K562 (cell line): Measurements from ENCODE around the gene CFAP221. TPM values are rescaled to one million over a fixed set of nuclear protein-coding genes. Genes with fewer than 3 reads are reported as not detected.

Experiments used
- ATAC-seq: fragments of 200-7000 bp; cut with Tn5 transposase; 3 replicates; pipeline ENCODE4 v1.9.1; 2020; ENCODE audit warnings: moderate library complexity
- BruUV-seq: library from RNA; stranded (reverse); fragments of 400-500 nt; replicated peaks from 2 replicates; lab custom pipeline; 2021; lab: Mats Ljungman, UMichigan
- CTCF ChIA-PET: fragments of 300-600 bp; formaldehyde crosslinking; extraction: SDS; loops from one replicate; lab custom pipeline; 2021; ENCODE audit warnings: low intra/inter-chr PET ratio; lab: Yijun Ruan, JAX
- POLR2A ChIA-PET: fragments of 300-600, 350-650 bp; sonication (Branson Sonifier 250); formaldehyde crosslinking; extraction: SDS; loops from one replicate; lab custom pipeline; 2021; ENCODE audit warnings: antibody characterized with exemption, inconsistent platforms; lab: Yijun Ruan, JAX
- DNase-seq, 4 experiments: peaks; one replicate each; pipeline versions ENCODE4 v3.0.0 to v3.0.0-alpha.2; 2011 to 2018; ENCODE audit warnings: low spot score in 3 of 4, mixed read lengths in 3 of 4; ENCODE audit errors: extremely low read depth in 1 of 4
- FAIRE-seq: peaks from 2 replicates; lab custom pipeline; 2011; peaks lifted over from hg19 to GRCh38; lab: Jason Lieb, UNC
- H2AFZ ChIP-seq: 2 replicates; pipeline ENCODE4 v1.6.0; 2011; ENCODE audit warnings: low read depth, low read length, control low read depth, inconsistent platforms
- H3K27ac ChIP-seq: fragments of 200-600 bp; 3 replicates; pipeline ENCODE4 v1.8.0; 2011; ENCODE audit warnings: low read depth, mild to moderate bottlenecking, control low read depth, inconsistent platforms, low read length, moderate library complexity, mixed read lengths; ENCODE audit errors: extremely low read depth
- H3K27me3 ChIP-seq, 2 experiments: fragments of 300-600 bp in 1 of 2; 2 replicates in 1 of 2; 3 replicates in 1 of 2; pipeline versions ENCODE4 v1.6.0 to v1.8.0; 2011; ENCODE audit warnings: inconsistent platforms in 2 of 2, low read length in 2 of 2, mild to moderate bottlenecking in 1 of 2, mixed read lengths in 1 of 2, moderate library complexity in 1 of 2; ENCODE audit not compliant: control insufficient read depth in 2 of 2, insufficient read depth in 2 of 2
- H3K36me3 ChIP-seq: fragments of 300-600 bp; 3 replicates; pipeline ENCODE4 v1.8.0; 2011; ENCODE audit warnings: mild to moderate bottlenecking, low read length, inconsistent platforms; ENCODE audit not compliant: control insufficient read depth, insufficient read depth
- H3K4me1 ChIP-seq, 2 experiments: fragments of 200-600 bp in 1 of 2; replicated peaks in 1 of 2; 2 replicates in 1 of 2; 3 replicates in 1 of 2; pipeline versions ENCODE4 v1.5.1 to v1.8.0; 2011; ENCODE audit warnings: inconsistent platforms in 2 of 2, low read length in 2 of 2, mild to moderate bottlenecking in 1 of 2, mixed read lengths in 1 of 2, moderate library complexity in 1 of 2; ENCODE audit not compliant: control insufficient read depth in 2 of 2, insufficient read depth in 2 of 2
- H3K4me2 ChIP-seq: 2 replicates; pipeline ENCODE4 v1.6.1; 2011; ENCODE audit warnings: low read length, control low read depth, inconsistent platforms, mixed read lengths; ENCODE audit not compliant: insufficient read depth
- H3K4me3 ChIP-seq: fragments of 200-600 bp; sonication (generic), shearing (Covaris generic); 2 replicates; pipeline ENCODE4 v1.5.1; 2016; ENCODE audit warnings: control low read depth, inconsistent platforms
- H3K79me2 ChIP-seq: fragments of 200-600 bp; 3 replicates; pipeline ENCODE4 v1.8.0; 2011; ENCODE audit warnings: low read length, inconsistent platforms; ENCODE audit not compliant: control insufficient read depth, insufficient read depth
- H3K9ac ChIP-seq, 2 experiments: 2 replicates each; pipeline versions ENCODE4 v1.6.0 to v1.6.1; 2011; ENCODE audit warnings: low read depth in 2 of 2, low read length in 2 of 2, control low read depth in 1 of 2, inconsistent platforms in 1 of 2, mild to moderate bottlenecking in 1 of 2, mixed read lengths in 1 of 2; ENCODE audit not compliant: insufficient read depth in 1 of 2
- H3K9me1 ChIP-seq: one replicate; pipeline ENCODE4 v1.6.0; 2011; ENCODE audit warnings: inconsistent platforms, mild to moderate bottlenecking, low read length, moderate library complexity; ENCODE audit not compliant: control insufficient read depth, insufficient read depth
- H3K9me3 ChIP-seq: replicated peaks from 2 replicates; pipeline ENCODE4 v1.5.1; 2011; ENCODE audit warnings: low read depth, low read length, inconsistent platforms; ENCODE audit not compliant: control insufficient read depth, insufficient read depth
- H4K20me1 ChIP-seq: replicated peaks from 2 replicates; pipeline ENCODE4 v1.6.1; 2011; ENCODE audit warnings: low read length, inconsistent platforms, mixed read lengths; ENCODE audit not compliant: control insufficient read depth, insufficient read depth
- DDX20 ChIP-seq: fragments of 450-650 bp; IDR thresholded peaks from 2 replicates; pipeline ENCODE4 v1.6.1; 2016; ENCODE audit warnings: missing genetic modification characterization, low read depth, mild to moderate bottlenecking, missing compliant biosample characterization, moderate library complexity
- POLR2G ChIP-seq: fragments of 200-400 bp; formaldehyde crosslinking; IDR thresholded peaks from 2 replicates; pipeline ENCODE4 v1.6.1; 2017; ENCODE audit warnings: low read depth, mild to moderate bottlenecking, antibody characterized with exemption, low read length, moderate library complexity
- RBFOX2 ChIP-seq: fragments of 200-400 bp; formaldehyde crosslinking; IDR thresholded peaks from 2 replicates; pipeline ENCODE4 v1.6.1; 2017; ENCODE audit warnings: low read depth, mild to moderate bottlenecking, low read length, moderate library complexity
- TSHZ1 ChIP-seq: fragments of 250-450 bp; sonication (Bioruptor Pico); IDR thresholded peaks from 2 replicates; pipeline ENCODE4 v1.4.0; 2020; ENCODE audit warnings: mild to moderate bottlenecking, moderate library complexity
- WGBS: fragments of 100-300 bp; shearing (Covaris generic); methylation state at CpG from one replicate; pipeline ENCODE4 v1.1.6; 2016; ENCODE audit warnings: low coverage, mixed read lengths; ENCODE audit not compliant: insufficient coverage; ENCODE audit errors: missing lambda C conversion rate; 5-methylcytosine and 5-hydroxymethylcytosine counted together
- in situ Hi-C: fragments of 300-500 bp; cut with MboI; formaldehyde crosslinking; loops from 4 replicates; pipeline ENCODE4 v1.15.0; 2018; ENCODE audit warnings: inconsistent platforms, mixed read lengths
- intact Hi-C: fragments of 100-400 bp; cut with micrococcal nuclease; formaldehyde crosslinking; loops from 2 replicates; pipeline ENCODE4 v1.14.2; 2022
- polyA plus RNA-seq, 8 experiments: library from polyadenylated mRNA; depleted of rRNA in 4 of 8; stranded (reverse) in 5 of 8; unstranded in 3 of 8; fragments of >200 nt; fragmentation: Nextera tagmentation in 2 of 8; fragmentation: Illumina TruSeq in 1 of 8; extraction: Ambion mirVana in 2 of 8; extraction: Trizol in 1 of 8; gene quantifications; 2 replicates each; pipeline versions ENCODE4 v1.2.1 to v1.2.3, GENCODE V29; 2011 to 2014; ENCODE audit warnings: inconsistent platforms in 1 of 8, missing spikeins in 1 of 8
- total RNA-seq, 7 experiments: library from RNA; depleted of rRNA in 6 of 7; stranded (reverse); fragments of >200 nt in 6 of 7; fragmentation: Illumina TruSeq in 2 of 7; extraction: Trizol in 2 of 7; gene quantifications; 2 replicates each; pipeline versions ENCODE4 v1.2.1 to v1.2.3, GENCODE V29; 2011 to 2021; ENCODE audit warnings: low replicate concordance in 1 of 7

Gene CFAP221
- total and polyA plus RNA-seq, 9 of the 15 experiments (the other 6 are each of a cell fraction or from before 2014, with no cell fraction given): 0.09 to 1.4 (median 0.65) TPM

DNA sequence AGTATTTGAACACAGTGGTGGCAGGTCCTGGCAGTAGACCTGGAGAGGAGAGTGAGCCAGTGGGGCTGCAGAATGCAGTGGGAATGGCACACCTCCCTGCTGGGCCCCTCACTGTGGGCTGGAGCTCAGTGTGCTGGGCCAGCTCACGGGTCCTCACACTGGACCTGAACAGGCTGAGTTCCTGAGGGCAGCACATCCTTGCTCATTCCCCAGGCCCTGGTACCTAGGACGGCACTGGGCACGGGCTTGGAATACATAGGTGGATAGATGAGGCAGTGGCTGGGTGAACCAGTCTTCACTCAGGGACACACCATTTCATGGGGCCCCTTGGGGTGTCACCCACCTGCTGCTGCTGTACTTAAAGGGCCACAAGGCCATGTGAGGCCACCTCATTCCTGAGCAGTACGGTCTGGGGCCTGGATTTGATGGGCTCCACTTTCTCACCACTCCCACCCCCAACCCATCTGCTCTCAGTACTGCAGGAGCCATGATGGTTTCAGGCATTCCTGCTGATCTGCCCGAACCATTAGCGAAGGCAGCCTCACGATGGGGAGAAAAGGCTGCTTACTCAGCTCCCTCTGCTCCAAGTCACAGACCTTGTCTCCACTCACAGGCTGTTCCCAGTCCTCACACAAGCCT is 138.9 kb downstream of the CFAP221 start:
- POLR2A ChIA-PET: interaction anchor here (0.6 to 1.1 kb wide), 2 partner anchors 12 to 166 kb away, joined by 3 to 4 read pairs; no protein-coding TSS in a partner anchor
- Histone ChIP-seq H3K79me2 (peaks cover 21% of the 10 kb centered on the region), H3K4me3 (no peak overlapping the region), H3K4me1 (peaks cover 0 to 27% of the 10 kb centered on the region in 2 experiments; a peak in 3 of 5 replicates), H3K9me1 (peaks cover 3% of the 10 kb centered on the region), H4K20me1 (peaks cover 7% of the 10 kb centered on the region; the same call in 1 of the 2 replicates), H3K9ac (peak overlapping the region in 1 of 2 experiments; percentile 74; a peak in 2 of 4 replicates), H3K27ac (no peak overlapping the region), H3K4me2 (no peak overlapping the region), H3K27me3 (no peaks in the 10 kb centered on the region), H2AFZ (no peak overlapping the region), H3K36me3 (peaks cover 25% of the 10 kb centered on the region; the same call in 1 of the 3 replicates), H3K9me3 (no peaks in the 10 kb centered on the region)
- in situ Hi-C loops (no loop called here), intact Hi-C loops (no loop called here)
- CTCF ChIA-PET: no interaction called here
- no TSS peak for BruUV-seq
- FAIRE-seq (no peak), DNase-seq (no peak), ATAC-seq (no peak)
- 56% methylated on average over 6 of the region's 7 CpGs for WGBS
- TF ChIP-seq RBFOX2: peak; percentile 42; the same call in 1 of the 2 replicates
- no peak for TF ChIP-seq DDX20 (tag)

GRCh38 chr2:119683713-119684443 is 139.6 kb downstream of the CFAP221 start:
- ChIA-PET POLR2A (interaction anchor here (1.1 kb wide), 1 partner anchor 12 kb away, joined by 4 read pairs; no protein-coding TSS in a partner anchor), CTCF (no interaction called here)
- BruUV-seq: no TSS peak
- no peak overlapping the region for H3K4me3 ChIP-seq
- H3K4me1 ChIP-seq: peaks cover 0 to 21% of the 10 kb centered on the region in 2 experiments; a peak in 2 of 5 replicates
- no peaks in the 10 kb centered on the region for H3K27me3 ChIP-seq
- TF ChIP-seq POLR2G (peak; percentile 56), TSHZ1 (no peak)
- H3K27ac ChIP-seq: no peak overlapping the region
- H3K36me3 ChIP-seq: peaks cover 25% of the 10 kb centered on the region; the same call in 1 of the 3 replicates
- H3K9ac ChIP-seq: no peak overlapping the region
- DNase-seq (peak; percentile 27 to 49 (median 34)), FAIRE-seq (no peak), ATAC-seq (no peak)
- intact Hi-C loops: no loop called here
- H3K9me1 ChIP-seq: peaks cover 3% of the 10 kb centered on the region
- in situ Hi-C loops: no loop called here
- no peak overlapping the region for H3K4me2 ChIP-seq
- no peak overlapping the region for H2AFZ ChIP-seq
- peaks cover 7% of the 10 kb centered on the region; the same call in 1 of the 2 replicates for H4K20me1 ChIP-seq
- no peaks in the 10 kb centered on the region for H3K9me3 ChIP-seq
- H3K79me2 ChIP-seq: peaks cover 21% of the 10 kb centered on the region
- WGBS: 76% methylated on average over 16 of the region's 22 CpGs
